ENCODE measurements around the gene ULK2.

DNA sequence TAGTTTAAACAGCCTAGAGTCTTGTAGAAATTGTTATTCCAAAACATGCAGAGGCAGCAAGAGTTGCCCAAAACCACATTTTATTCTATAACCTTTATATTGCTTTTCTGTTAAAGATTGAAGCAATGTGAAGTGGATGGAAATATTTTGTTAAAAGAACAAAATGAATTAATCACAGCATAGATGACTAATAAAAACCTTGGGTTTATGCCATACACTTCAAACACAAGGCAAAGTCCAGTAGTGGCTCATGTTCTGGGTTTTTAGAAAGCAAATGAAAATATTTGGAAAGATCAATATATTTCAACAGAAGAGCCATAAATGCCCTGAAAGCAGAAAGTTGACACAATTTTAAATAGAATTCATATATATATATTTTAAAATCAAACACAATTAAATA is 36.7 kb upstream of the ULK2 start:
- TF ChIP-seq, protein P1, sequence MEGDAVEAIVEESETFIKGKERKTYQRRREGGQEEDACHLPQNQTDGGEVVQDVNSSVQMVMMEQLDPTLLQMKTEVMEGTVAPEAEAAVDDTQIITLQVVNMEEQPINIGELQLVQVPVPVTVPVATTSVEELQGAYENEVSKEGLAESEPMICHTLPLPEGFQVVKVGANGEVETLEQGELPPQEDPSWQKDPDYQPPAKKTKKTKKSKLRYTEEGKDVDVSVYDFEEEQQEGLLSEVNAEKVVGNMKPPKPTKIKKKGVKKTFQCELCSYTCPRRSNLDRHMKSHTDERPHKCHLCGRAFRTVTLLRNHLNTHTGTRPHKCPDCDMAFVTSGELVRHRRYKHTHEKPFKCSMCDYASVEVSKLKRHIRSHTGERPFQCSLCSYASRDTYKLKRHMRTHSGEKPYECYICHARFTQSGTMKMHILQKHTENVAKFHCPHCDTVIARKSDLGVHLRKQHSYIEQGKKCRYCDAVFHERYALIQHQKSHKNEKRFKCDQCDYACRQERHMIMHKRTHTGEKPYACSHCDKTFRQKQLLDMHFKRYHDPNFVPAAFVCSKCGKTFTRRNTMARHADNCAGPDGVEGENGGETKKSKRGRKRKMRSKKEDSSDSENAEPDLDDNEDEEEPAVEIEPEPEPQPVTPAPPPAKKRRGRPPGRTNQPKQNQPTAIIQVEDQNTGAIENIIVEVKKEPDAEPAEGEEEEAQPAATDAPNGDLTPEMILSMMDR (IDR thresholded peaks at IDR 0.05), result no peak
- no peak for TF ChIP-seq EZH2 (IDR thresholded peaks at IDR 0.05)

All from neural progenitor cell (in vitro differentiated cells).